HG03575 (cell line): ENCODE measurements around the gene IER5.
"Not testable (repeated sequence)": the region's sequence is repeated elsewhere in the genome, so short reads cannot be mapped to it uniquely, and the experiment has no call there.

Source experiments
- ATAC-seq: cut with Tn5 transposase; IDR thresholded peaks from one replicate; pipeline ENCODE4 v1.9.1; 2021; ENCODE audit not compliant: unreplicated experiment, insufficient number of reproducible peaks, low FRiP score; ENCODE audit errors: extremely low read depth

The IER5 gene

DNA sequence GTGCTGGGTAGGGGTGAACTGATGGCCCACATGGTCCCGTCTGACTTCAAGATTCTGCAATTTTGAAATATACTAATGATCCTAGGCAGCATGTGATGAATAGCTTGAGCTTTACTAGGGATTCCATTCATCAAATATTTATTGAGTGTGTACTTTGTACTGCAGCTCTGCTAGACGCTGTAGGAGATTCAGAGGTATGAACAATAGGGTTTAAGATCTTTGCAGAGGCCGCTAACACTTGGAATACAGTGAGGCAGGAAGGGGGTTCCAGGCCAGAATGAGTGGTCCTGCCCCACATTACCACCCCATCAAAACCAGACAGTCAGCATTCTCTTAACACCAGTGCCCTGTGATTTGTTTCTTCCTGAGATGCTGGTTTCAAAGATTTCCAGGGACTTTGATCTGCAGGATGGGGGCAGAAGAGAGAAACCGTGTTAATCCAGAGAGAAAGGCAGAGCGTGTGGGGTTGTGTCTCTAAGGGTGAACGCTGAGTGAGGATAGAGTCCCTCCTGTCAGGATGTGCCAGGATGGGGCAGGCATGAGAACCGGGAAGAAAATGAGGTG is 19.9 kb downstream of the IER5 start:
- no peak for ATAC-seq

DNA sequence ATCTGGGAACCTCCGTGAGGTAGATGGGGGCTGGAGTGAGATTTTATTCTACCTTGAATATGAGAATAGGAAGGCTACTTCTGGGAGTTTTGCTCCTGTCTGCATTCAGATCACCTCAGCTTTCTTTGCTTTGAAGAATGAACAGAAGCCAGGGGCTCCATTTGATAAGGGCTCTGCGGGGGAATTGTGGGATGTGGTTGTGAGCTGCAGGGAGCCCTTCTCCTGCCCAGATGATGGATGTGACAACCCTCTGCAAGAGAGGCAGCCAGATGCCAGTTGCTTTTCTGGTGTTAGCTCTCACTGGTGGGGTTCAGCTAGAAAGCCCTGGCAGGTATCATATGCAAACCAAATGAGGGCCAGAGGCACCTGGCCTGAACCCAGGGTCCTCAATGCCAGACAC is 21.5 kb downstream of the IER5 start:
- no peak for ATAC-seq

DNA sequence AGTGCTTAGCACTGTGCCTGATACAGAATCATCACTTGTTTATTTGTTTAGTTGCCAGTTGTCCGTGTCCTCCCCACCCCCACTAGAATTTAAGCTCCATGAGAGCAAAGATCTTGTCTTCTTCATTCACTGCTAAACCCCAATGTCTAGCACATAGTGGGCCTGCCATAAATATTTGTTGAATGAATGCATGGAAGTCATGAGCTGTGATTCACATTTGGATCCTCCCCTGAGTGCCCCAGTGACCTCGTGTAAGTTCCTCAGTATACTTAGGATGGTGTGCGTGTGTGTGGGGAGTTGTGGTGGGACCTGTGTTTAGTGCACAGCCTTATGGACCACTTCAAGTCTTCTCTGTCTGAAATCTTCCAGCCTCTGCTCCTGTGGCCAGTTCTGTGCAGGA is 23.1 kb downstream of the IER5 start:
- ATAC-seq: no peak

DNA sequence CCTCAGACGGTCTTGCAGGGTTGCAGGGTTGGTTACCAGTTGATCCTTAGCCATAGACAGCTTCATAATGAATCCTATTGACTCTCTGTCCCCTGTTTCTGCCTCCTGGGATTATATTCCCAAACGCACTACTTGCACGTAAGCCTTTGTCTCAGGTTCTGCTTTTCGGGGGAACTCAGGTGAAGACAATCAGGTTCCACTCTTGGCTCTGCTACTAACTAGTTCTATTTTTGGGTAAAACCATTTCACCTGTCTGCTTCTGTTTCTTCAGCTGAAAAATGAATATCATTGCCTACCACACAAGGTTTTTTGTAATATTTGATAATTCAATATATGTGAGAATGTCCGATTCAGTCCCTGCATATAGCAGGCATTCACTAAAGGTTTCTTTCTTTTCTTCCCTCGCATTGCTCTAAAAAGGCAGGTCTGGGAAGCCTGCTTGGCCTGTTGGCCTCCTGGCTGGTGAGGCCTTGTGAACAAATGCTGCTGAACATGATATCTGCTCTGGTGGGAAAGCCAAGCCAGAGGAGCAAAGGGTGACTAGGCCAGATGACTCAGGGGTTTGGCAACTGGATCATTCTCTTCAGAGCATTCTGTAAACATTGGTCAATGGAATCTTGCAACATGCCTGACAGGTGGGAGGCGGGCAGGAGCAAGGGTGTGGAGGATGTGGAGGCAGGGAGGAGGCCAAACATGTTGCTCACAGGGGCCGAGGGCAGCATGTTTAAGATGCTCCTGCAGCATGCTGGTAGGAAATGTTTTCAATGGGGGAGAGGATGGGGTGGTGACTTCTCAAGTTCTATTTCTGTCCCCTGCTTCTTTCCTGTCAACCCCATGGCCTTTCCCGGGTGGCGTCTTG is 23.8 kb downstream of the IER5 start:
- no peak for ATAC-seq

DNA sequence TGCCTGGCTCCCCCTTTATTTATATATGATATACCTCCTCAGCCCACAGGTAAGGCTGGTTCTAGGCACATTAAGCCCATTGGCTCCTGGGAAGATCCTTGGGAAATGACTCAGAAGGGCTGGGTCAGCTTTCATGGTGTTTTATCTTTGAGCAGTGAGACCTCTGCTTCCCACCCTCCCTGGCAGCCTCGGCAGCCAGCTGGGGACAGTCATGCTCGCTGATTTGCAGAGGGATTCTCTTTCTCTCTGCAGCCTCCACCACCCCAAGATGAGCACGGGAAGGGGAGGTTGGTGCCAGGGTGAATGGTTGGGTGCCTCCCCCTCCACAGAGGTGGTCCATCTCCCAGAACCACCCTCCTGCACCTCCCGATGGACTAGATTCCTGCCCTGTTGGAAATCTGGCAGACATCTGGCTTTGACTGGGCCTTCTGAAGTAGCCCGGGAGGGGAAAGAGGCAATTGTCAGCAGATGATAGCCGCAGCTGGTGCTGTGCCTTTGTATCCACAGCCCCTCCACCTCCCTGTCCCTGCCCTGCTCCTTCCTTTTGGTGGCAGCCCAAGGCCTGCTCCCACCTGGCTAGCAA is 24.6 kb downstream of the IER5 start:
- no peak for ATAC-seq

DNA sequence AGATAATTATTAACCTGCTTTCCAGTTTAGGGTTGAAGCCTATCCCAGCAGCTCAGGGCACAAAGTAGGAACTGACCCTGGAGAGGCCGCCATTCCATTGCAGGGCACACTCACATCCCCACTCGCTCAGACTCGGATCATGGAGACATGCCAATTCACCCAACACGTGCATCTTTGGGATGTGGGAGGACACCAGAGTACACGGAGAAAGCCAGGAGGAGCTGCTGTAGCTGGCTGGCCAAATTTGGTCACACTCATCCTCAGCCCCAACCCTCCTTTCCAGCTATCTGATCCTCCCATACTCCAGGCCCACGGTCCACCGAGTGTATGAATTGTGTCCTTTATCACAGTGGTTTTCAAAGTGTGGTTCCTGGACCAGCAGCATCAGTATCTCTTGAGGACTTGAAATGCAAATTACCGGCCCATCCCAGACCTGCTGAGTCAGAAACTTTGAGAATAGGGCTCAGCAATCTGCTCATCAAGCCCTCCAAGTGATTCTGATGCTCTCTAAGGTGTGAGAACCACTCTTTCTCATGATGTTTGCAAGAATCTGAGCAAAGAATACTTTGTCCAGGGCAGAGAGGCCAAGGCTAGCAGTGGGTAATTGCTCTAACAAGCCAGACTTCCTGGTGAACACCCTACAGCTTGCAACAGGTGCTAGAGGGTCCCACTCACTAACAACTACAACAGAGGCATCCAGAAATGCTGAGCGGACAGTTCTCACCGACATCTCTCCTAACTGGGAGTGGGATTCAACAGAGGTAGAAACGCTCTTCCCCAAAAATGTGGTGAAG is 26.3 kb downstream of the IER5 start:
- ATAC-seq: no peak

DNA sequence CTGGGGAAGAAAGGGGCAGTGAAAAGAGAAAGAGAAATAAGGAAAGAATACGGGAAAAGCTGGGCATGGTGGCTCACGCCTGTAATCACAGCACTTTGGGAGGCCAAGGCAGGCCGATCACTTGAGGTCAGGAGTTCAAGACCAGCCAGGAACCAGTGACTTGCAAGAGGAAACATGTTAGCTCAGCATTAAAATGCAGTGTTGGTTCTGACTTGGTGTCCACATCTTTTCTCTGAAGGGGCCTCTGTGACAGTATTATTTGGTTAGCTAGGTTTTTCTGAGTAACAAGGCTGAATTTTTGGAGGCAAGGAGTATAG is 26.8 kb downstream of the IER5 start:
- ATAC-seq: no peak

DNA sequence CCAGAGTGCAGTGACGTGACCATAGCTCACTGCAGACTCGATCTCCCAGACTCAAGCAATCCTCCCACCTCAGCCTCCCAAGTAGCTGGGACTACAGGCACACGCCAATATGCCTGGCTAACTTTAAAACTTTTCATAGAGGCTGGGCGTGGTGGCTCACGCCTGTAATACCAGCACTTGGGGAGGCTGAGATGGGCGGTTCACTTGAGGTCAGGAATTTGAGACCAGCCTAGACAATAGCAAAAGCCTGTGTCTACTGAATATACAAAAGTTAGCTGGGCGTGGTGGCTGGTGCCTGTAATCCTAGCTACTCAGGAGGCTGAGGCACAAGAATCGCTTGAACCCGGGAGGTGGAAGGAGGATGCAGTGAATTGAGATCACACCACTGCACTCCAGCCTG is 27.5 kb downstream of the IER5 start:
- not testable (repeated sequence) for ATAC-seq

DNA sequence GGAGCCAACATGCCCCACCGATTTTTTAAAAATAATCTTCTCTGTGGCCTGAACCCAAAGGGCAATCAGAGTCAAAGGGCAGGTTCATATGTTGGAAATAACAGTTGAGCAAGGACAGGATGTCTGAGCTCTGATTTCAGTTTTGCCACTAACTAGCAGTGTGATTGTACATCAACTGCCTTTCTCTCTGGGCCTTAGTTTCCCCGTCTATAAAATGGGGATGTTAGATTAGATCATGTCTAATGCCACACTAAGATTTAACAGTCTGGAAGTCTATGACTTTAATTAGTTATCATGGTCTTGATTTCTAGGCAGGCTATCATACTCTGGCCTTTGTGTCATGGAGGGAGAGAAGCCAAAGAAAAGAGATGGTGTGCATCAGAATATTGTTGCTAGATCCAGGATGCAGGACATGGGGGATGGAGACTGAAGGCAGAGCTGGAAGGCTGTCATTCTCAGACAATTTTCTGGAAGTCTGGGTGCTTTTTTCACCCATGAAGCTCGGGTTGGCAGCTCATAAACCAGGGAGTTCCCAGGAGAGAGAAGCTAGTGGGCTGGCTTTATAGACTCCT is 28.4 kb downstream of the IER5 start:
- no peak for ATAC-seq

DNA sequence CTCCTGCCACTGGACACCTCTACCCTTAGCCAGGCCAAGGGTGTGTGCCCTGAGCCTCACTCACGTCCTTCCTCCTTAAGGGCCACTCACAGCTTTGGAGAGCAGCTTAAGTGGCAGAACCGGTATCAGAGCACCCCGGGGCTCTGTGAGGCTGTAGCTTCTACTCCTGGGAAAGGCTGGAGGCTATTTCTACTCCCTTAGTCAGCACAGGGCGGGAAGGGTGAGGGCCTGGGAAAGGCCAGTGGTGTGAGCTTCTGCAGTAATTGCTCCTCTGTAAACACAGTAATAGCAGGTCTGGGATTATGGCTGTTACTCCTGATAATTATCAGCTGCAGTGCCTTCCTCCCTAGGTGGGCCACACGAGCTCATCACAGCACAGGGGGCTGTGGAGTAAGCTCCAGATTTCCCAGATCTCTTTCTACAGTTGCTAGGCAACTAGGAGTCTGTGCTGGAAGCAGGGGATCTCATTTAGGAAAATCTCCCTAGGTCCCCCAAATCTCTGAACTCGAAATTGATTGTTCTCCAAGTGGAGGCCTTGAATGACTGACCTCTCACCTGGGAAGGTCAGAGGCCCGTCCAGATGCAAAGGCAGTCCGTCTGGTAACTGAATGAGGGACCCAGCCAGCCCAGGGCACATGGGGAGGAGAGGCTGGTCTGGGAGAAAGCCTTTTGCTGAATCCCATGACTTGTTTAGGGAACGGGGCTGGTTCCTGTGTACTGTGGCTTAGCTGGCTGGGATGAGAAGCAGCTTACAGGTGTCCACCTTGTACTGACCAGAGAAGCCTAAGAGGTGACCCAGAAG is 29.3 kb downstream of the IER5 start:
- ATAC-seq: no peak

DNA sequence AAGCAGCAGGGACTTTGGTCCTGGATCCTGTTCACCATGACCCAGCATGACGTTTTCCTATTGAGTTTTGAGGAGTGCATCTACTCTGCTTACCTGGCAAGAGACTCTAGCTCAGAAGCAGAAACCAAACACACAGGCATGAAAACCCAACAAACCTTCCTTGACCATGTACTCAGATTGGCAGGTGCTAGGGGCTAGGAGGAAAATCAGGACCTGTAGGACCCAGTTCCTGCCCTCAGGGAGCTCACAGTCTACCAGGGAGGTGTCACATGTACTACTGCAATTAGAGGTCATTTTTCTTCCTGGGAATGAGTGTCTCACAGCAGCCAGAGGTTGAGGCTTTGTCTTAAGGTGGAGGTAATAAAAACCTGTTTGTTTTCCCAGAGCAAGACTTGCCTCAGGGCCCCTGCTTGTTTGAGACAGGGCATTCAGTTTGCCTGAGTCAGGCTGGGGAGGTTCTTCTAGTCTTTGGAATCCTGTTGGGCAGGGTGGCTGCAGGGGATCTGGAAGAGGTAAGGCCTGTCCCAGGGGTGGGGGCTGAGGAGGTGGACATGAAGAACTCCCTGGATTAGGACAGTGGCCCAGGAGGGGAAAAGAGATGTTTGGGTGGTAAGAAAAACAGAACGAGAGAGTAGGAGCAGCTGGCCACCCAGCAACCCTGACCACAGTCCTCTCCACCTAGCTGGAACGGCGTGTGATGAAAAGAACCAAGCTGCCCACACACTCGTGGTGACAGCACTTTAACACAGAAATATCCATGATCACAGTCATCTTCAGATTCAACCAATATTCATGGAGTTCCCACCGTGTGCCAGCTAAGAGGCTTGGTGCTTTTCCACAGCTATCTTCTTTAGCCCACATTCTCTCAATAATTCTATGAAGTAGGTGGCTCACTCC is 30.8 kb downstream of the IER5 start:
- no peak for ATAC-seq

DNA sequence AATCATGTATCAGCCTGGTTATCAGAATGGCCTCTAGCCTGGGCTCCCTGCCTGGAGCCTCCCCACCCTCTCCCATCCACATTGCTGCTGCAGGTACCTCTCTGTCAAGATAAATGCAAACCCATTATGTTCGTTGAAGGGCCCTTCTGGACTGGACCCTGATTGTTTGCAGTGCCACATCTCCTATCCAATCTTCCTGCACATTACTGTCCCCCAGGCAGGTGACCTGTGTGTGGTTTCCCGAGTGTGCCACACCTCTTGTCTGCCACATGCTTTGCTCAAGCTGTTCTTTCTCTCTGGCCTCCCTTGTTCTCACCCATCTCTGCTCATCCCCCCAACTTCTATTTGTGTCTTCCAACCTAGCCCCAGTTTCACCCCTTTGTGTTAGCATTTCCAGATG is 32.4 kb downstream of the IER5 start:
- no peak for ATAC-seq

DNA sequence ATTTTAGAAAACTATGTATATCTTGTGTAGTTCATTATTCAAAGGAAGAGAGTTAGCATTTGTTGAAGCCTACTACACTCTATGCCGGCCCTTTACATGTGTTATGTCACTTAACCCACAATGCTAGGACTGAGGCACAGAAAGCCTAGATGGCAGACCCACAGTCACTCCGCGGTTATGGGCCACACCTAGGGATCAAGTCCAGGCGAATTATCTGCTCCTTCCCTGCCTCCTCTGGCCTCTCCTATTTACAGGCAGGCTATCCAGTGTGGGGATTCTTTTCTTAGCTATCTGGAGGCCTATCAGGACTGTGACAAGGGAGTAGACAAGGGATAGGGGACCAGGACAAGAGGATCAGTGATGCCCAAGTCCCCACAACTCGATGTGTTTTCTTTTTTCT is 33.0 kb downstream of the IER5 start:
- no peak for ATAC-seq

DNA sequence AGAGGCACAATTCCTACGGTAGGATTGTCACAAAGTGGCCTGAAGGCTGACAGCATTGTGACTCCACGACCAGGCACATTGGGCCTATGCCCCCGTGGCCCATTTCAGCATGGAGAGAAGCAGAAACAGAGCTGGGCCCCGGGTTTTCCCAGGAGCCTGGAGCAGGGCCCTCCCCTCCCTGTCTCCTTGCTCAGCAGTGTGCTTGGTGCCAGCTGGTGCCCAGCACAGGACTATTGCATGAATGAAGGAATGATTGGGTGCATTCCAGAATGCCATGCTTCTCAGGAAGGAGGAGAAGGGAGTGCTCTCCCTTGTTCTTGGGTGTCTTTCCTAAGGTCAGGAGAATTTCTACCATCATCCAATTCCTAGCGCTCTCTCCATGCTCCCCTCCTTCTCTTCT is 33.7 kb downstream of the IER5 start:
- ATAC-seq: no peak

DNA sequence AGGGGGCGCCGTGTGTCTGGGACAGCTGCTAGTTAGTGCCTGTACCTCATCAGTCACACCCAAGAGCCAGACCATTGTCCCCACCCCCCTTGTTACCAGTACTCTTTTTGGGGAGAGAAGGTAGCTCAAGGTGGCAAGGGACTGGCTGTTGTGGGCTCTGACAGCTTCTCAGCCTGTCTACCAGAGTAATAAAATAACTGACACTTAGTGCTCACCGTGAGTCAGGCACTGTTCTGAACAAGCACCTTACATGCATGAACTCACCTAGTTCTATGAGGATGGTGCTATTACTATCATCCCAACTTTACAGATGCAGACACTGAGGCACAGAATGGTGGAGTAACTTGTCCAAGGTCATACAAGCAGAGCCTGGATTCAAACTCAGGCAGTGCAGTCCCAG is 34.7 kb downstream of the IER5 start:
- no peak for ATAC-seq

DNA sequence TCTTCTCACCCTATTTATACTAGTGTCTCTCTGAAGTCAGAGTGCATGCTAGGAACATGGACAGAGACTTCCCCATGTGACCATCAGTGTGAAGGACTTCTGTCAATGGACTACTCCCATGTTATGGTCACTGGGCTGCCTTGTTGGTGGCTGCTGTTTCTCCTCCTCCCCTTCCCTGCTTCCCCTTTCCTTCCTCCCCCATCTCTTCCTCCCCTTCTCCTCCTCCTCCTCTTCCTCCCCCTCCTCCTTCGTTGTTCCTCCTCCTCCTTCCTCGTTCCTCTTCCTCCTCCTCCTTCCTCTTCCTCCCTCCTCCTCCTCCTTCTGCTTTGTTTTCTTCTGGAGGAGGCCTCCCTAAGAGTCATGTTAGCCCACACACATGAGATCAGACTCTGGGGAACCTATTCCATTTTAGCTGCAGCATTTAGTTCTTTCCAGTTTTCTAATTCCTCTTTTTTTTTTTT is 35.8 kb downstream of the IER5 start:
- ATAC-seq: no peak

DNA sequence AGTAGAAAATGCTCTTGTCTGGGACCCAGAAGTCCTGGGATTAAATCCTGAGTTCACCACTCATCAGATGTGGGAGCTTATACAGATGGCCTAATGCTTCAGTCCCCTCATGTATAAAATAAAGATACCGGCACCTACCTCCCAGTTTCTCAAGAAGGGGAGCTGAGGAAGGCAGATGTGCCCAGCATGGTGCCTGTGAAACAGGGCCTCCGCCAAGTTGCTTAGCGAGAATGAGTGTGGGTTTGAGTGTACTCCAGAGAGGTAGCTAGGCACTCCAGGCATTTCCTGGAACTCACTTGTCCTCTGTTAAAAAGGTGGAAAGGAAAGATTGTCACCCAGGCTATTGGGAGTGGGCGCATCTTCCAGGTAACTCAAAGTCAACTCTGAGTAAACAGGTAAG is 37.8 kb downstream of the IER5 start:
- no peak for ATAC-seq
